Ishikawa (cell line): ENCODE measurements around the gene SH3RF3.

Experiments used
- CEBPB ChIP-seq: IDR thresholded peaks from 2 replicates; pipeline ENCODE4 v1.6.1; 2012
- CREB1 ChIP-seq: IDR thresholded peaks from 2 replicates; pipeline ENCODE4 v1.6.1; 2012; ENCODE audit warnings: low read depth
- EGR1 ChIP-seq: IDR thresholded peaks from 2 replicates; pipeline ENCODE4 v1.6.1; 2012
- EP300 ChIP-seq: IDR thresholded peaks from 2 replicates; pipeline ENCODE4 v1.6.1; 2012; ENCODE audit warnings: borderline replicate concordance
- FOXM1 ChIP-seq: IDR thresholded peaks from 2 replicates; pipeline ENCODE4 v1.6.1; 2012; ENCODE audit warnings: low read depth, borderline replicate concordance
- NFIC ChIP-seq: IDR thresholded peaks from 2 replicates; pipeline ENCODE4 v1.6.1; 2012
- RAD21 ChIP-seq: IDR thresholded peaks from 2 replicates; pipeline ENCODE4 v1.6.1; 2012; ENCODE audit warnings: low read depth
- REST ChIP-seq: IDR thresholded peaks from 2 replicates; pipeline ENCODE4 v1.6.1; 2012; ENCODE audit warnings: low read depth, mild to moderate bottlenecking
- TAF1 ChIP-seq: IDR thresholded peaks from 2 replicates; pipeline ENCODE4 v1.6.1; 2012; ENCODE audit warnings: low read depth, mild to moderate bottlenecking
- TCF12 ChIP-seq: IDR thresholded peaks from 2 replicates; pipeline ENCODE4 v1.6.1; 2012; ENCODE audit warnings: low read depth
- TEAD4 ChIP-seq: IDR thresholded peaks from 2 replicates; pipeline ENCODE4 v1.6.1; 2012
- YY1 ChIP-seq: IDR thresholded peaks from 2 replicates; pipeline ENCODE4 v1.6.1; 2012; ENCODE audit warnings: low read depth
- ZBTB7A ChIP-seq: IDR thresholded peaks from 2 replicates; pipeline ENCODE4 v1.6.1; 2012; ENCODE audit warnings: low read depth
- TF ChIP-seq, protein P1 (sequence below): IDR thresholded peaks from 2 replicates; pipeline ENCODE4 v1.6.1; 2012
- TF ChIP-seq, protein P2 (sequence below): IDR thresholded peaks from 2 replicates; pipeline ENCODE4 v1.6.1; 2012

Gene SH3RF3

GRCh38 chr2:109456776-109457175 lies 327.8 kb downstream of the SH3RF3 start:
- no peak for TF ChIP-seq ZBTB7A
- no peak for TF ChIP-seq CEBPB
- no peak for TF ChIP-seq EGR1
- no peak for TF ChIP-seq NFIC
- no peak for TF ChIP-seq REST
- no peak for TF ChIP-seq FOXM1
- no peak for TF ChIP-seq CREB1
- no peak for TF ChIP-seq EP300
- no peak for TF ChIP-seq YY1
- TF ChIP-seq TAF1: no peak
- TF ChIP-seq TCF12: no peak
- TF ChIP-seq TEAD4: no peak
- TF ChIP-seq, protein P1, sequence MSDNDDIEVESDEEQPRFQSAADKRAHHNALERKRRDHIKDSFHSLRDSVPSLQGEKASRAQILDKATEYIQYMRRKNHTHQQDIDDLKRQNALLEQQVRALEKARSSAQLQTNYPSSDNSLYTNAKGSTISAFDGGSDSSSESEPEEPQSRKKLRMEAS: no peak
- TF ChIP-seq, protein P2, sequence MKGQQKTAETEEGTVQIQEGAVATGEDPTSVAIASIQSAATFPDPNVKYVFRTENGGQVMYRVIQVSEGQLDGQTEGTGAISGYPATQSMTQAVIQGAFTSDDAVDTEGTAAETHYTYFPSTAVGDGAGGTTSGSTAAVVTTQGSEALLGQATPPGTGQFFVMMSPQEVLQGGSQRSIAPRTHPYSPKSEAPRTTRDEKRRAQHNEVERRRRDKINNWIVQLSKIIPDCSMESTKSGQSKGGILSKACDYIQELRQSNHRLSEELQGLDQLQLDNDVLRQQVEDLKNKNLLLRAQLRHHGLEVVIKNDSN: no peak
- no peak for TF ChIP-seq RAD21

- no peak for TF ChIP-seq ZBTB7A
- no peak for TF ChIP-seq EP300
- no peak for TF ChIP-seq TCF12
- TF ChIP-seq, protein P1: no peak
- no peak for TF ChIP-seq FOXM1
- TF ChIP-seq EGR1: no peak
- TF ChIP-seq, protein P2: no peak
- TF ChIP-seq RAD21: no peak
- TF ChIP-seq TAF1: no peak
- no peak for TF ChIP-seq REST
- TF ChIP-seq TEAD4: no peak
Observed at GRCh38 chr2:109457366-109457765, 328.4 kb downstream of the SH3RF3 start.

DNA sequence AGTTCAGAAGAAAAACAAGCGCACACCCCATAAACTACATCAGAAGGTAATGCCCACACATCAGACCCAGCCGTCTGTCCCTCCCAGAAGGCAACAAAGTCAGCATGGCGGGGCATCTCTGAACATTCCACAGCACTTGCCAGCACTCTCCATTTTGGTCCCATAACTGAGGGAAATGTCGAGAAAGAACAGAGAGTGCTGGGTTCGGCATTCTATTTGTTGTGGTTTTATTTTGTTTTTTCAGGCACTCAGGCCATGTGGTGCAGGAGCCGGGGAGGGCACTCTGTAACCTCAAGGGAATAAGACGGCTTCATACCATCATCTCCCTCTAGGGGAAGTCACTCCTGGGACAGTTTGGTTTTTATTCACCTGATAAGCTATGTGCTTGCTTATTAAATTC lies 328.8 kb downstream of the SH3RF3 start:
- TF ChIP-seq FOXM1 (no peak), YY1 (no peak), REST (no peak), EP300 (no peak), NFIC (no peak), ZBTB7A (no peak)
- TF ChIP-seq, protein P1: no peak

DNA sequence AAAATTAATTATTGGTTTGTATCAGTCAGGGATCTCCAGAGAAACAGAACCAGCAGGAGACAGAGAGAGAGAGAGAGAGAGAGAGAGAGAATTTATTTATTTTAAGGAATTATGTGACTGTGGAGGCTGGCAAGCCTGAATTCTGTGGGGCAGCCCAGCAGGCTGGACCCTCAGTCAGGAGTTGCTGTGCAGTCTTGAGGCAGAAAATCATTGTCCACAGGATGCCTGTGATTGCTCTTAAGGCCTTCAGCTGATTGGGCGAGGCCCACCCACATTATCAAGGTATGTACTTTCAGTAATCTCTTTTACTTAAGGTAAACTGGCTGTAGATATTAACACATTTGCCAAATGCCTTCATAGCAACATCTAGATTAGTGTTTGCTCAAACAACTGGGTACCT lies 329.5 kb downstream of the SH3RF3 start:
- no peak for TF ChIP-seq EGR1
- TF ChIP-seq, protein P1: no peak
- TF ChIP-seq RAD21: no peak
- TF ChIP-seq REST: no peak
- TF ChIP-seq CREB1: no peak
- no peak for TF ChIP-seq TCF12
- TF ChIP-seq NFIC: no peak
- TF ChIP-seq, protein P2: no peak
- TF ChIP-seq FOXM1: no peak
- TF ChIP-seq YY1: no peak
- TF ChIP-seq CEBPB: no peak
- TF ChIP-seq TAF1: no peak
- no peak for TF ChIP-seq TEAD4
- TF ChIP-seq ZBTB7A: no peak
- no peak for TF ChIP-seq EP300
